HUES64 (cell line): ENCODE measurements around the gene GPR107.
A peak's percentile ranks its signal among the peaks of the same experiment; 100 is the strongest.

Experiments used
- H3K27ac ChIP-seq: 2 replicates; pipeline ENCODE4 v1.7.0; 2013; ENCODE audit warnings: low read depth, low read length, inconsistent platforms
- H3K27me3 ChIP-seq: 2 replicates; pipeline ENCODE4 v1.6.1; 2013; ENCODE audit warnings: mild to moderate bottlenecking, low read length; ENCODE audit not compliant: insufficient read depth
- H3K36me3 ChIP-seq: 2 replicates; pipeline ENCODE4 v1.6.1; 2013; ENCODE audit warnings: mild to moderate bottlenecking, low read length; ENCODE audit not compliant: insufficient read depth
- H3K4me1 ChIP-seq: 2 replicates; pipeline ENCODE4 v1.6.1; 2013; ENCODE audit warnings: mild to moderate bottlenecking, low read length, moderate library complexity; ENCODE audit not compliant: insufficient read depth
- H3K4me3 ChIP-seq: 2 replicates; pipeline ENCODE4 v1.5.1; 2013; ENCODE audit warnings: mild to moderate bottlenecking, low read length, moderate library complexity
- H3K9ac ChIP-seq: 2 replicates; pipeline ENCODE4 v1.6.1; 2013; ENCODE audit warnings: mild to moderate bottlenecking, low read depth, low read length
- H3K9me3 ChIP-seq: 2 replicates; pipeline ENCODE4 v1.6.1; 2013; ENCODE audit warnings: low read depth, low read length; ENCODE audit not compliant: insufficient read depth
- WGBS: fragments of 150-250, 120-280 bp; methylation state at CpG from one replicate; pipeline ENCODE4 v1.1.7; 2013; ENCODE audit warnings: missing lambda C conversion rate; 5-methylcytosine and 5-hydroxymethylcytosine counted together

The GPR107 gene

DNA sequence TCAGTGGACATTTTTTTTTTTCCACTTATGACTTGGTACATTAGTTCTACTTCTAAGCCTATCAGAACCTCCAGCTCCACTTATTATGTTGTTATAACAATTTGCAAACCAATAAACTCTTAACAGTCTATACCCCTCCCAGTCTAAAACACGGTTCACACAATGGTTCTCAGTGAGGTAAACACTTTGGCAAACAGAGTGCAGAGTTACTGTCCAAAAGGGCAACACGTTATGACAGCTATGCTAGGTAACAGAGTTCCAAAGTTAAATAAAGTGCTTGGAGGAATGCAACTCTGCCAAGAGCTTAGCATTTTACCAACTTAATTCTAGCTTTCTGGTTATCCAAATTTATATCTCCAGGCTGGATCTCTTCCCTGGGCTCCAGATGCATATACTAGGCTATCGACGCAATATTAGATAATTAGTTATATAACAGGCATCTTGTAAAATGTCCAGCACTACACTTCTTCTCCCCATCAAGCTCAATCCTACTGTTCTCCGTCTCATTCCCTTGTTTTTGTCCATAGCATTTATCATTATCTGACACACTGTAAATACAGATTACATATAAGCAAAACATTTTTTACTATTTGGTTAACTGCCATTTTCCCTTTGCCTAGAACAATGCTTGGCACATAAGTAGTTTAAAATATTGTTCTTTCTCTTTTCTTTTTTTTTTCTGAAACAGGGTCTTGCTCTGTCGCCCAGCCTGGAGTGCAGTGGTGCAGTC is 25.0 kb upstream of the GPR107 start:
- no peaks in the 10 kb centered on the region for H3K4me1 ChIP-seq
- H3K9ac ChIP-seq, result no peak overlapping the region
- WGBS, result 96% methylated on average over 6 of the region's 6 CpGs

DNA sequence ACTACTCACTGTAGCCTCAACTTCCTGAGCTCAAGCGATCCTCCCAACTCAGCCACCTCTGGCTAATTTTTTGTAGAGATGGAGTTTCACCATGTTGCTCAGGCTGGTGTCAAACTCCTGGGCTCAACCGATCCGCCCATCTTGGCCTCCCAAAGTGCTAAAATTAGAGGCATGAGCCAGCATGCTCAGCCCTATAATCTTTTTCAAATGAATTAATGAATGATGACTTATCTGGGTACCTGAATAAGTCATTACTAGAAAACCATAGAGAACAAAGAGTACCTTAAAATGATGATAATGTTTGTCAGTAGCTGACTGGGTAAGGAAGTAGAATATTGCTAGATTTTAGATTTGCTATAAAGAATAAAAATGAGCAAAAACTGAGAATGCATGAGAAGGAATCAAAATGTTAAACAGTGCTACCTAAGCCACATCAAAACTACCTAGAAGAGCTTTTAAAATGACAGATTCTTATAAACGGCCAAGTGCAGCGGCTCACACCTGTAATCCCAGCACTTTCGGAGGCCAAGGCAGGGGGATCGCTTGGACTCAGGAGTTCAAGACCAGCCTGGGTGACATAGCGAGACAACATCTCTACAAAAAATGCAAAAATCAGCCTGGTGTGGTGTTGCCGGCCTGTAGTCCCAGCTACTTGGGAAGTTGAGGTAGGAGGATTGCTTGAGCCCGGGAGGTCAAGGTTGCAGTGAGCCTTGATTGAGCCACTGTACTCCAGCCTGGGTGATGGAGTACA is 24.3 kb upstream of the GPR107 start:
- Histone ChIP-seq H3K4me3 (no peak overlapping the region), H3K9ac (no peak overlapping the region), H3K27me3 (no peaks in the 10 kb centered on the region), H3K36me3 (no peaks in the 10 kb centered on the region), H3K9me3 (no peaks in the 10 kb centered on the region), H3K27ac (no peak overlapping the region), H3K4me1 (no peaks in the 10 kb centered on the region)
- WGBS, result 95% methylated on average over 10 of the region's 10 CpGs

More for the DNA sequence above, 25.0 kb upstream of the GPR107 start:
- no peaks in the 10 kb centered on the region for H3K9me3 ChIP-seq
- no peaks in the 10 kb centered on the region for H3K36me3 ChIP-seq
- H3K4me3 ChIP-seq, result no peak overlapping the region
- H3K27me3 ChIP-seq, result no peaks in the 10 kb centered on the region
- H3K27ac ChIP-seq, result no peak overlapping the region

DNA sequence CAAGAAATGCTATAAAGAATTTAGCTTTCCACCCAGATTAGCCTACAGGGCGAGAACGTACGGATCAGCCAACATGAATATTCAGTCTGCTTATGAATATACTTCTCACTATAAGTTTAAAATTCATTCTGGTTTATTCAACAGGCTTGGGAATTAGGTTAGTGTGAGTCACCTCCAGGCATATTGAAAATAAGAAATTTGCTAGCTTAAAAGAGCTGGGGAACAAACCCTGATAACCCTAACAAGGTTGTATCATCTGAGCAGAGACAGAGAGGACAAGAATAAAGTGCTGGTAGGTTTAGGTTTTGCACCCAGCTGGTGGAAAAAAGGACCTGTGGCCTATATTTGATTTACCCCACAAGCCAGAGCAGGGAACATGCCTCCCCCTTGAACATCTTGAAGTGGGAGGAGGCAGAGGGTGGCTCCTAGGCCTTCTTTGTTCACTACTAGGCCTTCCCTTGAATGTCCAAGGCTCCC is 23.0 kb upstream of the GPR107 start:
- WGBS, result 85% methylated on average over 3 of the region's 3 CpGs
- H3K27me3 ChIP-seq, result no peaks in the 10 kb centered on the region
- no peak overlapping the region for H3K9ac ChIP-seq
- H3K9me3 ChIP-seq, result no peaks in the 10 kb centered on the region
- no peak overlapping the region for H3K27ac ChIP-seq
- H3K4me3 ChIP-seq, result no peak overlapping the region
- no peaks in the 10 kb centered on the region for H3K36me3 ChIP-seq
- no peaks in the 10 kb centered on the region for H3K4me1 ChIP-seq

DNA sequence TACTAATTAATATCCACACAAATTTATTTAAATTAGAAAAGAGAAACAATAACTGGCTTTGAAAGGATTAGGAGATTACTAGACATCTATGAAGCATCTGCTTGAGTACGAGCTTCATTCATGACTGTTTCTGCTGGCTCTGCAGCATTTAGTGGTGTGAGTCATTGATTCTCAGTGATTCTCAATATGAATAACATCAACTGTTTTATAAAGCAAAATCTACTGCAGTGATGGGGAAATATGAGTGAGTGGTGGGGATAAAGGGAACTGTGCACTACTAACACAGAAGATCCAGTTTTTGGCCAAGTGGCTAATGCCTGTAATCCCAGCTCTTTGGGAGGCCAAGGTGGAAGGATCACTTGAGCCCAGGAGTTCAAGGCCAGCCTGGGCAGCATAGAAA is 19.1 kb upstream of the GPR107 start:
- Histone ChIP-seq H3K27me3 (no peaks in the 10 kb centered on the region), H3K4me1 (no peaks in the 10 kb centered on the region), H3K9ac (no peak overlapping the region), H3K27ac (no peak overlapping the region), H3K9me3 (no peaks in the 10 kb centered on the region), H3K4me3 (no peak overlapping the region), H3K36me3 (no peaks in the 10 kb centered on the region)
- 88% methylated on average over 1 of the region's 1 CpG for WGBS

DNA sequence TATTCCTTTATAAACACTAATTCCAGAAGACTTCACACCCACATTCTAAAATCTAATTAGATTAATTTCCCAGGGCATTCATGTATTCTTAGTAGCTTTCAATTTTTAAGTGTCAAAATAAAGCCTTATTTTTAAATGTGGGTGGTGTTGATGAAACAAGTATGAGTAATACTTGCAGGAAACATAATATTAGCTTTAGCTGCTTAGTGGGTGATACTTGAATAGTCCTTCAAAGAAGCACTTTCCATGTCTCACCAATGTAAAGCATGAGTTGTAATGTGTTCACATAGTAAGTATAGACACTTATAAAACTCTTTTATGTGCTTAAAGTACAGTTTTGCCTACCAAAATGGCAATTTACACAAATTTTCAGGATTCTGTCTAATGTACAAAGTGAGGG is 17.6 kb upstream of the GPR107 start:
- Histone ChIP-seq H3K27ac (no peak overlapping the region), H3K9ac (no peak overlapping the region), H3K4me3 (no peak overlapping the region)

DNA sequence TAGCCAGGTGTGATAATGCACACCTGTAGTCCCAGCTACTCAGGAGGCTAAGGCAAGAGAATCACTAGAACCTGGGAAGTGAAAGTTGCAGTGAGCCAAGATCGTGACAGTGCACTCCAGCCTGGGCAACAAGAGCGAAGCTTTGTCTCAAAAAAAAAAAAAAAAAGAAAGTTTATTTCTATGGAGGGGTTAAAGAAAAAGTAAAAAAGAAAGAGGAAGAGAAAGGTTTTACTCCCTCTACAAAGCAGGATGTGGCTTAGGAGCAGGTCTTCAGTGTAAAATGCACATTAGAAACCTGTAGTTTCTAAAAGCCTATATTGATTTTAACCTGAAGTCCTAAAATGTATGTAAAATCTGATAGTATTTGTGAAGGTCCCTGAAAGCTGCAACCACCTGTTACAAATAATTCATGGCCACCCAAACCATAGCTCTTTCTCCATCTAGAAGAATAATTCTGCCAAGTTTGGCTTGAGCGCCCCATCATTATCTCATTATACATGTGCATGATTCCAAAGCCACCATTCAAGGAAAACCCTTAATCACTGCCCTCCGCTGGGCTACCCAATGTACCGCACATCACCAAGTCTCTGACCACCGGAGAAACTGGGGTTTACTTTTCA is 14.1 kb upstream of the GPR107 start:
- H3K4me3 ChIP-seq, result no peak overlapping the region
- no peak overlapping the region for H3K9ac ChIP-seq
- no peak overlapping the region for H3K27ac ChIP-seq
- no peaks in the 10 kb centered on the region for H3K36me3 ChIP-seq
- peaks cover 14% of the 10 kb centered on the region for H3K27me3 ChIP-seq
- H3K4me1 ChIP-seq, result peaks cover 13% of the 10 kb centered on the region; the same call in 1 of the 2 replicates
- no peaks in the 10 kb centered on the region for H3K9me3 ChIP-seq
- 91% methylated on average over 6 of the region's 6 CpGs for WGBS

More for the DNA sequence above, 17.6 kb upstream of the GPR107 start:
- H3K4me1 ChIP-seq, result peaks cover 2% of the 10 kb centered on the region; the same call in 1 of the 2 replicates
- peaks cover 3% of the 10 kb centered on the region; the same call in 1 of the 2 replicates for H3K27me3 ChIP-seq
- H3K36me3 ChIP-seq, result no peaks in the 10 kb centered on the region
- no peaks in the 10 kb centered on the region for H3K9me3 ChIP-seq

- peak overlapping the region; percentile 92 for H3K4me3 ChIP-seq
- peaks cover 14% of the 10 kb centered on the region for H3K27me3 ChIP-seq
- H3K4me1 ChIP-seq, result peaks cover 22% of the 10 kb centered on the region; the same call in 1 of the 2 replicates
These were observed 12.6 kb upstream of the GPR107 start for GRCh38 chr9:130040984-130041647.

GRCh38 chr9:130041648-130042405 is 11.9 kb upstream of the GPR107 start:
- peak overlapping the region; percentile 78 for H3K9ac ChIP-seq
- no peaks in the 10 kb centered on the region for H3K9me3 ChIP-seq
- H3K4me1 ChIP-seq, result peaks cover 22% of the 10 kb centered on the region; the same call in 1 of the 2 replicates
- no peak overlapping the region for H3K27ac ChIP-seq
- peaks cover 14% of the 10 kb centered on the region for H3K27me3 ChIP-seq
- H3K4me3 ChIP-seq, result peak overlapping the region; percentile 92
- H3K36me3 ChIP-seq, result no peaks in the 10 kb centered on the region
- WGBS, result under 1% methylated on average over 30 of the region's 31 CpGs

More at GRCh38 chr9:130040984-130041647, 12.6 kb upstream of the GPR107 start:
- Histone ChIP-seq H3K36me3 (no peaks in the 10 kb centered on the region), H3K27ac (no peak overlapping the region), H3K9me3 (no peaks in the 10 kb centered on the region), H3K9ac (0 out of 2 replicates have a peak overlapping the region, but pooled peaks have one; percentile 78)
- 91% methylated on average over 6 of the region's 7 CpGs for WGBS

- H3K9me3 ChIP-seq, result no peaks in the 10 kb centered on the region
- H3K27ac ChIP-seq, result peak overlapping the region; percentile 81; the same call in 1 of the 2 replicates
- no peaks in the 10 kb centered on the region for H3K36me3 ChIP-seq
- peak overlapping the region; percentile 92 for H3K4me3 ChIP-seq
- under 1% methylated on average over 68 of the region's 68 CpGs for WGBS
- H3K27me3 ChIP-seq, result peaks cover 14% of the 10 kb centered on the region
- H3K4me1 ChIP-seq, result peaks cover 22% of the 10 kb centered on the region; the same call in 1 of the 2 replicates
- H3K9ac ChIP-seq, result peak overlapping the region; percentile 78
These were observed 11.3 kb upstream of the GPR107 start for GRCh38 chr9:130042406-130042884.
